Stimulated activated CD8-positive, alpha-beta memory T cell treated with anti-CD3 and anti-CD28 coated beads, Interleukin-15, amount 100 ng/mL, for 48 hours (primary cell): ENCODE measurements around the gene EFNA4.
A peak's percentile ranks its signal among the peaks of the same experiment; 100 is the strongest.

Experiments used
- DNase-seq, 2 donors: peaks; one replicate each; pipeline ENCODE4 v3.0.0-alpha.2; 2020; ENCODE audit warnings: low read depth in 2 of 2

EFNA4 gene

GRCh38 chr1:155033524-155033923 is 30.0 kb upstream of the EFNA4 start, which contains the start of the genes DCST1 and DCST2:
TSS of gene DCST1 (plus strand) at chr1:155033824. CDS start at chr1:155034037, 213 bp downstream.
TSS of gene DCST2 (minus strand) at chr1:155033781. CDS start at chr1:155033701, 80 bp downstream.
- no peak for DNase-seq

DNA sequence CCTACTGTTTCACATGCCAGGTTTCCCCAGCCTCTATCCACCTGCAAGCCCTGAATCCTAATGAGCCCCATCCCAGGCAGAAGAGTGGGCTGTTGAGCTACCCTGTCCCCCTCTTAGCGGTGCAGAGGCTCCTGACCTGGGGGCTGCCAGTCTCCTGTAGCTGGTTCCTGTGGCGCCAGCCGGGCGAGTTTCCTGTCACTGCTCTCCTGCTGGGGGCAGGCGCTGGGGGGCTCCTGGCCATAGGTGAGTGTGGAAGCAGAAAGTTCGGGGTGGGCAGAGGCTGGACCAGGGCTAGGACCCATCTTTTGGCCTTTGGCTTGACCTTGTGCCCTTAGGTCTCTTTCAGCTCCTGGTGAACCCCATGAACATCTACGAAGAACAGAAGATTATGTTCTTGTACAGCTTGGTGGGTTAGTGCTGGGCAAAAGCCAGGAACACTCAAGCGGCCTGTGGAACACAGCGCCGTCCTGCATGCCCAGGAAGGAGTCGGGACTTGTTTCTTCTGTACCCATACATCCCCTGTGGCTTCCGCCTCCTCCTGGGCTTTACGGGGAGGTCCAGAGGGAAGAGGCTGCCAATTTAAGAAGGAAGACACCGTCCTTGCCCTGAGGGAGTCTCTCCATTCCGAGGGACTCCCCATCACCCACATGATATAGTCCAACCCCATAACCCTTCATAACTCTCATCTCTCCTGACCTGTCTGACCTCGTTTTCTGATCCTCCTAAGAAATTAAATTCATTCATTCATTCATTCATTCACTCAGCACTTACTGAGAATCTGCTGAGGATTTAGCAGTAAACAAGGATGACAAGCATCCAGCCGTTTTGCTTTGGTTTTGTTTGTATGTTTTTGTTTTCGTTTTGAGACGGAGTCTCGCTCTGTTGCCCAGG is 29.0 kb upstream of the EFNA4 start:
- no peak for DNase-seq

- no peak for DNase-seq
Measured at GRCh38 chr1:155035936-155036335, 27.6 kb upstream of the EFNA4 start.

GRCh38 chr1:155037043-155037442 is 26.5 kb upstream of the EFNA4 start:
- no peak for DNase-seq

GRCh38 chr1:155037851-155038441 is 25.6 kb upstream of the EFNA4 start:
- DNase-seq, result no peak

- DNase-seq, result no peak
Measured at GRCh38 chr1:155038602-155039307, 24.8 kb upstream of the EFNA4 start.

- DNase-seq, result no peak
Measured at GRCh38 chr1:155039308-155039669, 24.3 kb upstream of the EFNA4 start.

GRCh38 chr1:155040358-155041093 is 23.0 kb upstream of the EFNA4 start:
- no peak for DNase-seq

GRCh38 chr1:155042789-155043188 is 20.8 kb upstream of the EFNA4 start:
- DNase-seq, result no peak

DNA sequence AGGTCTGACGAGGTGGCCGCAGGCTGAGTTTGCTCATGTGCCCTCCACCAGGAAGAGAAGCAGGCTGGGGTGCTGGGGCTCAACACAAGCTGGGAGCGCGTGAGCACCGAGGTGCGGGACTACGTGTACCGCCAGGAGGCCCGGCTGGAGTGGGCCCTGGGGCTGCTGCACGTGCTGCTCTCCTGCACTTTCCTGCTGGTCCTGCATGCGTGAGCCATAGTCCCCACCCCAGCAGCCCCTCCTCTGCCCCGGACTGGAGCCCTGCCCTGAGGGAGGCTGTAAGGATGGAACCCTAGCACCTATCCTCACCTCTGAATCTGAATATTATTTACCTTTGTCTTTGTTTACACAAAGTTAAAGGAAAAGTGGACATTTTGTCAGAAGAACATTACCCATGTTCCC is 20.2 kb upstream of the EFNA4 start:
- DNase-seq, result no peak

- no peak for DNase-seq
Measured at GRCh38 chr1:155043793-155044192, 19.7 kb upstream of the EFNA4 start.

GRCh38 chr1:155044365-155044764 is 19.2 kb upstream of the EFNA4 start:
- no peak for DNase-seq

- peak in 1 of 2 donors; percentile 37 for DNase-seq
Measured at GRCh38 chr1:155044812-155045657, 18.5 kb upstream of the EFNA4 start.

GRCh38 chr1:155048449-155049334 is 14.8 kb upstream of the EFNA4 start:
- no peak for DNase-seq

GRCh38 chr1:155049651-155050559 is 13.6 kb upstream of the EFNA4 start:
- DNase-seq, result no peak

- peak; percentile 66 to 69 for DNase-seq
Measured at GRCh38 chr1:155050560-155051341, 12.8 kb upstream of the EFNA4 start, which contains the start of gene ADAM15. TSS of gene ADAM15 (plus strand) at chr1:155051316. CDS start at chr1:155051387, 71 bp downstream.

GRCh38 chr1:155051342-155051776 is 12.2 kb upstream of the EFNA4 start:
- DNase-seq, result no peak
